Lung (tissue), 12 donors: ENCODE measurements around the gene CENPM. TPM values are rescaled to one million over a fixed set of nuclear protein-coding genes. Genes with fewer than 3 reads are reported as not detected.

Source experiments
- ATAC-seq: fragments of 200-7000 bp; cut with Tn5 transposase; one replicate; pipeline ENCODE4 v1.9.1; 2020; ENCODE audit warnings: moderate number of reproducible peaks; ENCODE audit not compliant: insufficient read depth, low FRiP score
- DNase-seq, 3 donors: peaks; one replicate each; pipeline ENCODE4 v3.0.0-alpha.2; 2013 to 2017
- H3K27ac ChIP-seq, 2 donors: one replicate each; pipeline ENCODE4 v1.5.1; 2013; ENCODE audit warnings: mild to moderate bottlenecking in 2 of 2, moderate library complexity in 2 of 2, control low read depth in 1 of 2, inconsistent platforms in 1 of 2, low read depth in 1 of 2, low read length in 1 of 2
- H3K27me3 ChIP-seq, 3 donors: one replicate each; pipeline ENCODE4 v1.5.1; 2013; ENCODE audit warnings: low read length in 2 of 3; ENCODE audit not compliant: control insufficient read depth in 3 of 3, insufficient read depth in 3 of 3
- H3K36me3 ChIP-seq, 4 donors: one replicate each; pipeline ENCODE4 v1.5.1; 2013; ENCODE audit warnings: low read length in 4 of 4, mild to moderate bottlenecking in 1 of 4, moderate library complexity in 1 of 4; ENCODE audit not compliant: control insufficient read depth in 4 of 4, insufficient read depth in 4 of 4
- H3K4me1 ChIP-seq, 5 donors: one replicate each; pipeline ENCODE4 v1.5.1; 2013; ENCODE audit warnings: low read length in 5 of 5, mild to moderate bottlenecking in 2 of 5, moderate library complexity in 1 of 5; ENCODE audit not compliant: control insufficient read depth in 5 of 5, insufficient read depth in 5 of 5
- H3K4me3 ChIP-seq: one replicate; pipeline ENCODE4 v1.5.1; 2013; ENCODE audit warnings: mild to moderate bottlenecking, control low read depth, moderate library complexity
- H3K9ac ChIP-seq, 2 donors: one replicate each; pipeline ENCODE4 v1.5.1; 2013; ENCODE audit warnings: low read length in 2 of 2, control low read depth in 1 of 2; ENCODE audit not compliant: insufficient read depth in 1 of 2
- H3K9me3 ChIP-seq, 4 donors: one replicate each; pipeline ENCODE4 v1.5.1; 2013; ENCODE audit warnings: low read length in 3 of 4, mild to moderate bottlenecking in 1 of 4, moderate library complexity in 1 of 4; ENCODE audit not compliant: control insufficient read depth in 4 of 4, insufficient read depth in 3 of 4
- CTCF ChIP-seq: IDR thresholded peaks from 2 replicates; pipeline ENCODE4 v1.5.1; 2012; ENCODE audit warnings: mild to moderate bottlenecking; ENCODE audit errors: control extremely low read depth, extremely low read depth
- WGBS, 2 donors: extraction: QIAGEN DNeasy Blood & Tissue Kit; methylation state at CpG; one replicate each; pipeline ENCODE4 v1.1.7; 2013; 5-methylcytosine and 5-hydroxymethylcytosine counted together
- polyA plus RNA-seq, 2 donors: library from polyadenylated mRNA; stranded (reverse); fragments of 200-250 nt; gene quantifications; one replicate each; pipeline ENCODE4 v1.2.1, GENCODE V29; 2013
- total RNA-seq, 2 donors: library from RNA; depleted of rRNA in 1 of 2; stranded (reverse); fragments of >200 nt in 1 of 2; gene quantifications; one replicate each; pipeline ENCODE4 v1.2.1, GENCODE V29; 2014 to 2021
- donor health status: control.
- donor health status: control.
- donor health status: Bipolar disorder and iron deficiency.
- donor health status: healthy.
- donor health status: DM: yes; HTN: yes; CAD: no.

Gene CENPM
- total and polyA plus RNA-seq, 4 donors, result 9.9 to 20.5 (median 14.5) TPM

GRCh38 chr22:41947424-41948080 is 600 bp upstream of the CENPM start:
- 71 to 76% methylated on average over 21 of the region's 21 CpGs for WGBS, 2 donors
- peaks cover 0 to 11% (median 2%) of the 10 kb centered on the region in 4 donors for H3K36me3 ChIP-seq
- H3K27ac ChIP-seq, result no peak overlapping the region
- no peak for ATAC-seq
- H3K9ac ChIP-seq, result peak overlapping the region in 1 of 2 donors; percentile 81
- DNase-seq, result no peak
- H3K4me1 ChIP-seq, result peaks cover 0 to 8% (median 5%) of the 10 kb centered on the region in 5 donors
- H3K9me3 ChIP-seq, result no peaks in the 10 kb centered on the region
- no peak overlapping the region for H3K4me3 ChIP-seq
- TF ChIP-seq CTCF, result no peak
- no peaks in the 10 kb centered on the region for H3K27me3 ChIP-seq

GRCh38 chr22:41943661-41944209 is 3.2 kb downstream of the CENPM start:
- 45 to 60% methylated on average over 9 of the region's 9 CpGs for WGBS, 2 donors
- peaks cover 0 to 11% (median 2%) of the 10 kb centered on the region in 4 donors for H3K36me3 ChIP-seq
- peak overlapping the region in 1 of 2 donors; percentile 4 for H3K27ac ChIP-seq
- no peak overlapping the region for H3K9ac ChIP-seq
- no peaks in the 10 kb centered on the region for H3K27me3 ChIP-seq
- ATAC-seq, result no peak
- peaks cover 0 to 8% (median 6%) of the 10 kb centered on the region in 5 donors for H3K4me1 ChIP-seq
- no peaks in the 10 kb centered on the region for H3K9me3 ChIP-seq
- TF ChIP-seq CTCF, result no peak
- DNase-seq, result no peak
- H3K4me3 ChIP-seq, result no peak overlapping the region

GRCh38 chr22:41940832-41941765 is 5.9 kb downstream of the CENPM start:
- H3K36me3 ChIP-seq, result peaks cover 0 to 11% (median 2%) of the 10 kb centered on the region in 4 donors
- peak; percentile 73 to 82 (median 82) for DNase-seq
- 49 to 50% methylated on average over 13 of the region's 13 CpGs for WGBS, 2 donors
- H3K9ac ChIP-seq, result no peak overlapping the region
- ATAC-seq, result peak; percentile 73
- H3K27ac ChIP-seq, result peak overlapping the region in 1 of 2 donors; percentile 79
- H3K4me3 ChIP-seq, result no peak overlapping the region
- no peaks in the 10 kb centered on the region for H3K27me3 ChIP-seq
- H3K4me1 ChIP-seq, result peaks cover 0 to 7% (median 5%) of the 10 kb centered on the region in 5 donors
- peak; percentile 97 for TF ChIP-seq CTCF
- no peaks in the 10 kb centered on the region for H3K9me3 ChIP-seq
